Camera-type eye (tissue), 1 donor: Measurements from ENCODE around the gene MYH16. TPM values are rescaled to one million over a fixed set of nuclear protein-coding genes. Genes with fewer than 3 reads are reported as not detected.

Source experiments
- total RNA-seq: library from RNA; depleted of rRNA; stranded (reverse); fragments of >200 nt; gene quantifications from one replicate; pipeline ENCODE4 v1.2.3, GENCODE V29; 2014

MYH16 gene
- not detected for total RNA-seq

DNA sequence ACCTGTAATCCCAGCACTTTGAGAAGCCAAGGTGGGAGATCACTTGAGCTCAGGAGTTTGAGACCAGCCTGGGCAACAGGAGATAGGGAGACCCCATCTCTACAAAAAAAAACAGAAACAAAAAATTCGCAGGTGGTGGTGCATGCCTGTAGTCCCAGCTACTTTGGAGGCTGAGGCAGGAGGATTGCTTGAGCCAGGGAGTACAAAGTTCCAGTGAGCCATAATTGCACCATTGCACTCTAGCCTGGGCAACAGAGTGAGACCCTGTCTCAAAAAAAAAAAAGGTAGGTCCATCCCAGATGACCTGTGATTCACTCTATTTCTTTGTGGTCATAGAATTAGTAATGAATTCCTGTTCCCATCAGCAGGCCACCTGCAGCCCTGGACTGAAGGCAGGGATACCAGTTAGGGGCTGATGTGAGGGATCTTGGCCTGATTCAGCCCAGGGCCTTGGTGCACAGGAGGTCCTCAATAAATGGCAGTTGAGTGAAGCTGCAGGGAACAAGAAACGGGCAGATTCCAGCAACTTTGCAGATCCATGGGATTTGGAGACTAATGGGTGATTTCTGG, at the start of gene MYH16:
TSS of gene MYH16 (plus strand) at position 364 of the 570 bp plus-strand sequence.

DNA sequence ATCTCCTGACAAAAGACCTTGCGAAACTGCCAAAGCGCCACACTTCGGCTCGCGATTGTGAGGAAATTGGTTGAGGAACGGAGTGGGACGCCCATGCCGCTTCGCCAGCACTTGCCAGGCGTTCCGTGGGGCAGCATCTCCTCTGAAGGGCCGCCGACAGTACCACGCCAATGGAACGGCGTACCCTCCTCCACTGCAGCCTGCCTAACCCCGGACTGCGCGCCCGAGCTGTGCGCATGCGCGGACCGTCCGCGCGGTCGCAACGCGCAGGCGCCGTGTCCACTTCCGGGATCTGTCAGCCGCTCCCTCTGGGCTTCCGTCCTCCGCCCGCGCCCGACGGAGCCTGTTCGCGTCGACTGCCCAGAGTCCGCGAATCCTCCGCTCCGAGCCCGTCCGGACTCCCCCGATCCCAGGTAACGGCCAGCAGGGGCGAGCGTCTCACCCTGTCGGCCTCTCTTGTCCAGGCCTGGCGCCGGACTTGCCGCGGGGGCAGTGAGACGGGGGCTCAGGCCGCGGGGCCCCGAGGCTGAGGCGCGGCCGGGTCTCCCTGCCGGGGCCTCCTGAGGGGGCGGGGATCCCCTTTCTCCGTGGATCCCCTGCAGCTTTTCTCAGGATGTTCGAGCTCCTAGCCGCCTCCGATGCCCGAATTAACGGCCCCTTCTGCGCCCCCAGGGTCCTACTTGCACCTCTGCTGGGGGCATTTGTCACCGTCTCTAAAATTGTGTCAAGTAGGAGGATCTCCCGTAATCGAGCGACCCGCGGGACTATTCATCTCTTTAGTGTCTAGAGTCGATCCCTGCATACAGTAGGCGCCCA, 53.2 kb downstream of the MYH16 start, which contains the start of gene ARPC1A:
TSS of gene ARPC1A (plus strand) at position 307 of the 816 bp plus-strand sequence. CDS start 7,456 bp downstream, outside the sequence.

Other genes with a start within 250 kb of the MYH16 start
- gene SMURF1, start 128.7 kb upstream of the MYH16 start, total RNA-seq = 25.9 TPM
- not detected for gene KPNA7, start 64.7 kb upstream of the MYH16 start, total RNA-seq
- 74.1 TPM for gene ARPC1A, start 53.1 kb downstream of the MYH16 start, total RNA-seq
- 41.9 TPM for gene ARPC1B, start 101.9 kb downstream of the MYH16 start, total RNA-seq
- gene PDAP1, start 135.8 kb downstream of the MYH16 start, total RNA-seq = 58.3 TPM
- gene BUD31, start 136.1 kb downstream of the MYH16 start, total RNA-seq = 43.3 TPM
- 8.8 TPM for gene PTCD1, start 166.0 kb downstream of the MYH16 start, total RNA-seq
- 26.4 TPM for gene CPSF4, start 166.1 kb downstream of the MYH16 start, total RNA-seq
- 513 TPM for gene ATP5MF, start 193.3 kb downstream of the MYH16 start, total RNA-seq
- gene ZNF789, start 200.1 kb downstream of the MYH16 start, total RNA-seq = 32.5 TPM
- gene ZNF394, start 227.4 kb downstream of the MYH16 start, total RNA-seq = 35.1 TPM
- 19.4 TPM for gene ZKSCAN5, start 231.8 kb downstream of the MYH16 start, total RNA-seq